ENCODE results near the gene TPST2. TPM values are rescaled to one million over a fixed set of nuclear protein-coding genes. Genes with fewer than 3 reads are reported as not detected.

Gene TPST2
- polyA plus RNA-seq, 2 of the 4 experiments (the other 2 are of a cell fraction), result 10.3 to 10.5 TPM

- TF ChIP-seq CTCF (IDR thresholded peaks at IDR 0.05) (no peak), FOSL2 (IDR thresholded peaks at IDR 0.05) (no peak), FOSL2 (CRISPR knock-in tag; IDR thresholded peaks at IDR 0.05) (no peak)
Measured at GRCh38 chr22:26548303-26548702, 41.6 kb downstream of the TPST2 start (continued).

GRCh38 chr22:26547837-26548236 lies 42.1 kb downstream of the TPST2 start:
- WGBS (ENCODE audit: missing lambda C conversion rate), result 87% methylated on average over 4 of the region's 4 CpGs
- peaks cover 9% of the 10 kb centered on the region; the same call in 2 of the 3 replicates for H3K4me1 ChIP-seq
- H3K4me2 ChIP-seq, result no peak overlapping the region
- DNase-seq (ENCODE audit: low read depth in 1 of 2, low spot score in 1 of 2) (no peak), FAIRE-seq (no peak), ATAC-seq (no peak)
- TF ChIP-seq NFE2L2 (conservative IDR thresholded peaks at IDR 0.05; ENCODE audit: low read length), result no peak
- no peak for TF ChIP-seq ZFP36 (IDR thresholded peaks at IDR 0.05; ENCODE audit: borderline replicate concordance, partially characterized antibody)
- TF ChIP-seq TP53 (CRISPR knock-in tag; IDR thresholded peaks at IDR 0.05), result no peak
- no peak for TF ChIP-seq FOSL2 (IDR thresholded peaks at IDR 0.05)
- TF ChIP-seq FOSL2 (CRISPR knock-in tag; IDR thresholded peaks at IDR 0.05), result no peak
- no peak for TF ChIP-seq EHF (CRISPR knock-in tag; IDR thresholded peaks at IDR 0.05)
- no peak for TF ChIP-seq RNF2 (IDR thresholded peaks at IDR 0.05; ENCODE audit: borderline replicate concordance, low read depth)
- no peak for TF ChIP-seq CHD2 (IDR thresholded peaks at IDR 0.05; ENCODE audit: low read length, partially characterized antibody)
- no peak for TF ChIP-seq RAD21 (conservative IDR thresholded peaks at IDR 0.05 in 1 of 2, IDR thresholded peaks at IDR 0.05 in 1 of 2)
- no peak for TF ChIP-seq RARB (CRISPR knock-in tag; IDR thresholded peaks at IDR 0.05)
- no peak for TF ChIP-seq PBX3 (IDR thresholded peaks at IDR 0.05)
- H3K4me3 ChIP-seq, result no peak overlapping the region
- no peak overlapping the region for H3K27ac ChIP-seq
- POLR2A ChIA-PET, result interaction anchor here (0.6 kb wide), 1 partner anchor 15 kb away, joined by 3 read pairs; no protein-coding TSS in a partner anchor
- H3K9me3 ChIP-seq, result no peaks in the 10 kb centered on the region
- CTCF ChIA-PET, result no interaction called here

GRCh38 chr22:26547426-26547825 lies 42.5 kb downstream of the TPST2 start:
- no peaks in the 10 kb centered on the region for H3K9me3 ChIP-seq
- 91% methylated on average over 7 of the region's 7 CpGs for WGBS (ENCODE audit: missing lambda C conversion rate)
- ATAC-seq (no peak), DNase-seq (ENCODE audit: low read depth in 1 of 2, low spot score in 1 of 2) (no peak), FAIRE-seq (no peak)
- ChIA-PET POLR2A (interaction anchor here (0.6 kb wide), 1 partner anchor 15 kb away, joined by 3 read pairs; no protein-coding TSS in a partner anchor), CTCF (no interaction called here)
- H3K4me2 ChIP-seq, result no peak overlapping the region
- TF ChIP-seq HOXB13 (CRISPR knock-in tag; IDR thresholded peaks at IDR 0.05; ENCODE audit: low read depth) (no peak), ZFP36 (IDR thresholded peaks at IDR 0.05; ENCODE audit: borderline replicate concordance, partially characterized antibody) (no peak), EHMT2 (IDR thresholded peaks at IDR 0.05; ENCODE audit: low read depth) (no peak), TP53 (CRISPR knock-in tag; IDR thresholded peaks at IDR 0.05) (no peak), MAZ (IDR thresholded peaks at IDR 0.05; ENCODE audit: borderline replicate concordance, low read depth, low read length) (no peak)
- no peak overlapping the region for H3K27ac ChIP-seq
- no peak overlapping the region for H3K4me3 ChIP-seq
- H3K4me1 ChIP-seq, result peaks cover 8% of the 10 kb centered on the region; the same call in 1 of the 3 replicates

GRCh38 chr22:26546282-26546681 lies 43.6 kb downstream of the TPST2 start:
- 80% methylated on average over 1 of the region's 5 CpGs for WGBS (ENCODE audit: missing lambda C conversion rate)
- no peak overlapping the region for H3K4me2 ChIP-seq
- H3K27ac ChIP-seq, result no peak overlapping the region
- TF ChIP-seq CHD2 (IDR thresholded peaks at IDR 0.05; ENCODE audit: low read length, partially characterized antibody), result no peak
- no peak for TF ChIP-seq FOSL2 (IDR thresholded peaks at IDR 0.05)
- no peak for TF ChIP-seq FOSL2 (CRISPR knock-in tag; IDR thresholded peaks at IDR 0.05)
- no peak for TF ChIP-seq SMC3 (IDR thresholded peaks at IDR 0.05)
- TF ChIP-seq EP300 (IDR thresholded peaks at IDR 0.05), result no peak
- TF ChIP-seq RAD21 (conservative IDR thresholded peaks at IDR 0.05 in 1 of 2, IDR thresholded peaks at IDR 0.05 in 1 of 2), result no peak
- TF ChIP-seq RNF2 (IDR thresholded peaks at IDR 0.05; ENCODE audit: borderline replicate concordance, low read depth), result no peak
- no peak for TF ChIP-seq HOXB13 (CRISPR knock-in tag; IDR thresholded peaks at IDR 0.05; ENCODE audit: low read depth)
- no peak for TF ChIP-seq HOXA7 (CRISPR knock-in tag; IDR thresholded peaks at IDR 0.05)
- TF ChIP-seq HMGXB4 (CRISPR knock-in tag; IDR thresholded peaks at IDR 0.05; ENCODE audit: borderline replicate concordance), result no peak
- ATAC-seq (no peak), DNase-seq (ENCODE audit: low read depth in 1 of 2, low spot score in 1 of 2) (no peak), FAIRE-seq (no peak)
- H3K4me3 ChIP-seq, result no peak overlapping the region
- no peaks in the 10 kb centered on the region for H3K9me3 ChIP-seq
- peaks cover 8% of the 10 kb centered on the region; the same call in 1 of the 3 replicates for H3K4me1 ChIP-seq
- POLR2A ChIA-PET, result no interaction called here
- CTCF ChIA-PET, result interaction anchor here (0.9 kb wide), 1 partner anchor 27 kb away, joined by 3 read pairs; no protein-coding TSS in a partner anchor
